Left colon (tissue), 2 donors: ENCODE data around the gene ZDHHC4. TPM values are rescaled to one million over a fixed set of nuclear protein-coding genes. Genes with fewer than 3 reads are reported as not detected.
A peak's percentile ranks its signal among the peaks of the same experiment; 100 is the strongest.

Experiments
- ATAC-seq: fragments of 200-7000 bp; cut with Tn5 transposase; one replicate; pipeline ENCODE4 v1.9.1; 2020; ENCODE audit warnings: mild to moderate bottlenecking, moderate library complexity
- DNase-seq, 2 donors: peaks; one replicate each; pipeline ENCODE4 v3.0.0-alpha.2; 2020
- intact Hi-C, 2 donors: fragments of 100-400 bp; cut with DNase I in 1 of 2; cut with micrococcal nuclease in 1 of 2; formaldehyde crosslinking; loops; one replicate each; pipeline versions ENCODE4 v1.11.2 to v1.14.0; 2022; cut with DNase I, micrococcal nuclease
- long read RNA-seq: library from polyadenylated mRNA; unstranded; transcript quantifications from one replicate; pipeline ENCODE4 v2.0.0, GENCODE V29; 2021
- total RNA-seq, 2 donors: library from RNA; stranded (reverse); fragmentation: NEBNext Ultra II Directional; extraction: Animal tissue kit (Norgen Biotek cat#: 25700); gene quantifications; one replicate each; pipeline ENCODE4 v1.2.1, GENCODE V29; 2021
- donor health status: DM: no; HTN: no; CAD: no.
- donor health status: DM: yes; HTN: yes; CAD: no.

ZDHHC4 gene
- 10 to 100 TPM; 37.6 to 51.1 TPM for total RNA-seq
- long read RNA-seq, transcript ZDHHC4-201 (8 exons, 1,259 nt): major isoform, 7 of 18 reads
- long read RNA-seq, partial matches to known transcripts: 4 of 18 reads
- long read RNA-seq, other reads (novel, unspliced or antisense): 0 of 18 reads

DNA sequence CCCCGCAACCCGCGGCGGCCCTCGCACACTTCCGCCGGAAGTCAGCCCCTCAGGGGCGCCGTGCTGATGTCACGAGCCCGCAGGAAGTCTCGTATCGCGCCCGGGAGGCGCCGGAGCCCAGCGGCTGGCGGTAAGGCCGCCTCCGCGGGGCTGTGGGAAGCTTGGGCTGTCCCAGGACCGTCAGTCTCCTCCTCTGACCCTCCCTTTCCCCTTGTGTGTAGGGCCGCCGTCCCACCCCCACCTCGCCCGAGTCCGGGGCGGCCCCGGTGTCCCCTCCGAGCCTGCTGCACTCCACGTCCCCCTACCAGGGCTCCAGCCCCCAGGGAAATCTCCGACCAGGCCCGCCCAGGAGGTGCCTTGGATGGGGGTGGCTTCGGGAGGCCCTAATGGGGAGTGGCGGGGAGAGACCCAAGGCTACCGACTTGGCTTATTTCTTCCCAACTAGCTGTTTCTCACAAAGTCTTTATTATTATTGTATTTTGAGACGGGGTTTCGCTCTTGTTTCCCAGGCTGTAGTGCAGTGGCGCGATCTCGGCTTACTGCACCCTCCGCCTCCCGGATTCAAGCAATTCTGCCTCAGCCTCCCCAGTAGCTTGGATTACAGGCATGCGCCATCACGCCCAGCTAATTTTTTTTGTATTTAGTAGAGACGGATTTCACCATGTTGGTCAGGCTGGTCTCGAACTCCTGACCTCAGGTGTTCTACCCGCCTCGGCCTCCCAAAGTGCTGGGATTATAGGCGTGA lies at the start of gene ZDHHC4:
Gene ZDHHC4, plus strand, starts transcription at position 86 of the 745 bp plus-strand sequence. CDS start 3,108 bp downstream, outside the sequence.
- ATAC-seq: peak; percentile 99
- intact Hi-C loops: no loop called here
- peak; percentile 88 to 92 for DNase-seq

DNA sequence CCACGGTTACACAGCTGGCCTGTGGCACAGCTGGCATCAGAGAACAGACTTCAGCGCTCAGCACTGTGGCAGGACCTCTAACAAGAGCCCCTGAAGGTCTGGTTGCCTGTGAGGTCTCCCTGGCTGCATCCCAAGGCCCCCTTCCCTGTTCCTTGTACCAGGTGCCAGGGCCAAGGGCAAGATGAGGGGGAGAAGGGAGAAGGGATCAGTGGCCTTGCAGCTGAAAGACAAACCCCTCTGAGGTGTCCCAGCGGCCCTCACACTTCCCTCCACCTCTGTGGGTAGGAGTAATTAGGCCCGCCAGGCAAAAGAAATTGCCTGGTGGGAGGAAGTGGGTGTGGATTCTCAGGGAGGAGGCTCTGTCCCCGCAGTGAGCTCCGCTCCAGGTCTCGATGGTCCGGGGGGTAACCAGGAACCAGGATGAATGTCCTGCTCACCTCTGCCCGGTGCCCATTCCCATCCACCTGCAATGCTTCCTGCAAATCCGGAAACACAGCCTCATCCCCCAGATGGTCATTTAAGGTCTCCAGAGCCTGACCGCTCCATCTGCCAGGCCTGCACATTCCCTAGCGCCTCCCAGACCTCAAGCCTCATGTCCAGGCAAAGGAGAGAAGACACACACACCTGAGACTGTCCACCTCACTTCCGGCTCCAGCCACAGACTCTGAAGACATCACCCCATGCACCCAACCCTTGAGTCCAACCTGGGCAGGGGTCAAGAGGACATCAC lies 48.7 kb upstream of the ZDHHC4 start:
- intact Hi-C loops: no loop called here
- DNase-seq: no peak
- ATAC-seq: no peak

DNA sequence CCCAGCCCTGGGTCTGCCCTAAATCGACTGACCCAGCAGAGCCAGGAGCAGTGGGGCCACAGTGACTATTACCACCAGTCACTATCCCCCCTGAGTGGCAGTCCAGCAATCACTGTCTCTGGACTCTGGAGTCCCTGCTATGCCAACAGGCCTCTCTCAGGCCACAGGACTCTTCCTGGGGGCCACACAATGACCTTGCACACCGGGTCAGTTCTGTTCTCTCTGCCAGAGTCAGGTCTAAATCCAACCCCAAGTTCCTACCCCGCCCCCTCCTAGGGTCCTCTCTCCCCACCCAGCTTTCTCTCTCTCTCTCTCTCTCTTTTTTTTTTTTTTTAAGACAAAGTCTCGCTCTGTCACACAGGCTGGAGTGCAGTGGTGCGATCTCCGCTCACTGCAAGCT lies 47.6 kb upstream of the ZDHHC4 start:
- ATAC-seq (no peak), DNase-seq (no peak)
- intact Hi-C loops: no loop called here

DNA sequence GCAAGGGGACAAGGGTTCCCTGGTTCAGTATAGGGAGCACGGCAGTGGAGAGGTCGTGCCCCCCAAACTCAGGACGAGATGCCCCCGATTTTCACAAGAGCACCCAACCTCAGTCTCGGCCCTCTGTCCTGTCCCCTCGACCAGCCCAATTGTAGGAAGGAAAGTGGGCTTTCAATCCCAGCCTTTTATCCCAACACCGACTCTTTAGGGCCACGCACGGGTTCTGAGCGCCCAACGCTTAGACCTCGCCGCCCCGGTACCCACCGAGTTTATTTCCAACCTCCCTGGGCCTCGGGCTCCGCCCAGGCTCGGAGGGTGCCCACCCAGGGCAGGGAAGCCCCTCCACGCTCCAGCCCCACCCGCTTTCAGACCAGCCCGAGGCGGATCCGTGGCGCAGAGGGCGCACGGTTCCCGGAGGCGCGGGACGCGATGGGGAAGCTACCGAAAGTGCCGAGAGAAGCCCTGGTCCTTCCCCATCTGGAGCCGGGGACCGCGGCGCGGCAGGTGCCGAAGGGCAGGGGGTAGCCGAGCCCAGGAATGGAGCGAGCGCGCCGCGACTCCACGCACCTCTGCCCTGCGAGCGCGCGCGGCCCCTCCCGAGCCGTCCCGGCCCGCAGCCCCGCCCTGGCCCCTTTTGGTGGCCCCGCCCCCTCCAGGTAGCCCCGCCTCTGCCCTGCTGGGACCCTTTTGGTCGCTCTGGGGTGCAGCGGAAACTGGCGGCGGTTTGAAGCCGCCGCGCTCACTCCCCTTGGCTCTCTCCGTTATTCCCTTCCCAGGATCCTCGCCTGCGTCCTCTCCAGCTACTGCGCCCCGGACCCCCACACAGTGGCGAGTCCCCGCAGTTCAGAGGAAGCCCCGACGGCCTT lies 46.4 kb upstream of the ZDHHC4 start:
- intact Hi-C loops: no loop called here
- ATAC-seq (peak; percentile 53), DNase-seq (peak in 1 of 2 donors; percentile 61)

DNA sequence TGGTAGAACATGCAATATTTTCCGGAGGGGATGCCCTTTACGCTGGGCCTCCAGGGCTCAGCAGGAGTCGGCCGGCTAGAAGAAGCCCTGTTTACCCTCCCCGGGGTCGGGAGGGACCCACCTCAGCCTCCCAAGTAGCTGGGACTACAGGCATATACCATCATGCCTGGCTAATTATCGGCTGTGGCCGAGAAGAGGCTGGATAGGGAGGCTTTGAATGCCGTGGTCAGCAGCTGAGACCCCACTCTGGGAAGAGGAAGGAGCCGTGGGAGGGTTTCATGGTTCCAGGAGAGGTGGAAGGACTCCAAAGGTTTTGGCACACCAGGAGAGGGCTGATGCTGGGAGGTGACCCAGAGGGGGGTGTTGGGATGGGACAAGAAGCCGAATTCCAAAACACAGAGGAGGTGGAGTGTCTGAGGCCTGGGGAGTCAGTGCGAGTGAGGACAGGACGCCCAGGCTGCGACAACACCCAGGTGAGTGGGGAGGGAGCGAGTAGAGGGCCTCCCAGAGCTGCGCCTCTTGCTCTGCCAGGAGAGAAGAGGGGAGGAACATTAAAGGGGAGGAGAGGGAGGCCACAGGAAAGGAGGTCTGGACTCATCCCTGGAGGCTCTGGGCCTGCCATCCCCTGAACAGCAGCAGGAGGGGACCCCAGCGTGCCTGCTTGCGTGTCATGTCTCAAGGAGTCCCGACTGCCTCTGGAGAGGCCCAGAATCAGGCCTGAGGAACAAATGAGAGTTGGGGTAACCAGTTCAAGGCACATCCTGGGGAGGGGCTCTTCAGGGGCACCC lies 45.6 kb upstream of the ZDHHC4 start:
- intact Hi-C loops: no loop called here
- ATAC-seq: no peak
- no peak for DNase-seq

DNA sequence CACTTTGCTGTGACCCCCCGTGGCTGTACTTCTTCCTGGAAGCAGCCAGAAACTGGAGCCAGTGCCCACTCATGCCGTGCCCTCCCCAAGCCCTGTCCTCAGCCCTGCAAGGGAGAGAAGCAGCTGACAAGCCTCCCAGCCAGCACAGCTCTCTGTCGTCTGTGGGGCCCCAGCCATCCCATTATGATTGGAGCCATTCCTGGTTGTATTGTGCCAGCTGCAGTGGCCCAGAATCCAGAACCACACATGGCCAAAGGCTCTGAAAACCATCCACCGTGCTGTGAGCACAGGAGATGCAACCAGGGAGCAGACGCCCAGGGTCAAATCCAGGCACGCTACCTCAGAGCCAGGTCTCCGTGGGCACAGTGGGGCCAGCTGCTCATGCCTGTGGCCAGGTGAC lies 44.7 kb upstream of the ZDHHC4 start:
- ATAC-seq (no peak), DNase-seq (no peak)
- intact Hi-C loops: no loop called here

DNA sequence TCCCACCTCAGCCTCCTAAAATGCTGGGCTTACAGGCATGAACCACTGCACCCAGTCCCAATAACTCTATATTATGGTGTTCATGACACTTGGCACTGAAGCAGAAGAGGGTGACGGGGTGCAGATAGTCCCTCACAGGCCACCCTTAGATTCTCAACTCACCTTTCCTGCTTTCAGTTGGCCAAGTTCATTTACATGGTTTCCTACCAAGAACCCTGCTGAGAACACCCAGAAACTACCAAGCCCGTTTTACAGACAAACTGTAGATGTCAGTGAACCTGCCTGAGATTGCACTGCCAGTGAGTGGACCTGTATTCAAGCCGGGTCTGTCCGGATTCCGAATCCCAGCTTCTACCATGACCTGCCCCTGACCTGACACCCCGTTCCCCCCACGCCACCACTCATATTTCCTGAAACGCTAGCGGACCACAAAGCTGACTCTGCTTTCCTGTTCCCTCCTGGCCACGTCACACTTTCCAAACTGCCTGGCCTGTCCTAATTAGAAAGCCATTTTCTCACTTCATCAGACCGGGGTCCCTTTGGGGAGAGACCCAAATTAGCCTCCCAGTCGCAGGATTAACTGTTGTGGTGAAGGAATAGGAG lies 43.3 kb upstream of the ZDHHC4 start:
- intact Hi-C loops: no loop called here
- no peak for ATAC-seq
- no peak for DNase-seq

DNA sequence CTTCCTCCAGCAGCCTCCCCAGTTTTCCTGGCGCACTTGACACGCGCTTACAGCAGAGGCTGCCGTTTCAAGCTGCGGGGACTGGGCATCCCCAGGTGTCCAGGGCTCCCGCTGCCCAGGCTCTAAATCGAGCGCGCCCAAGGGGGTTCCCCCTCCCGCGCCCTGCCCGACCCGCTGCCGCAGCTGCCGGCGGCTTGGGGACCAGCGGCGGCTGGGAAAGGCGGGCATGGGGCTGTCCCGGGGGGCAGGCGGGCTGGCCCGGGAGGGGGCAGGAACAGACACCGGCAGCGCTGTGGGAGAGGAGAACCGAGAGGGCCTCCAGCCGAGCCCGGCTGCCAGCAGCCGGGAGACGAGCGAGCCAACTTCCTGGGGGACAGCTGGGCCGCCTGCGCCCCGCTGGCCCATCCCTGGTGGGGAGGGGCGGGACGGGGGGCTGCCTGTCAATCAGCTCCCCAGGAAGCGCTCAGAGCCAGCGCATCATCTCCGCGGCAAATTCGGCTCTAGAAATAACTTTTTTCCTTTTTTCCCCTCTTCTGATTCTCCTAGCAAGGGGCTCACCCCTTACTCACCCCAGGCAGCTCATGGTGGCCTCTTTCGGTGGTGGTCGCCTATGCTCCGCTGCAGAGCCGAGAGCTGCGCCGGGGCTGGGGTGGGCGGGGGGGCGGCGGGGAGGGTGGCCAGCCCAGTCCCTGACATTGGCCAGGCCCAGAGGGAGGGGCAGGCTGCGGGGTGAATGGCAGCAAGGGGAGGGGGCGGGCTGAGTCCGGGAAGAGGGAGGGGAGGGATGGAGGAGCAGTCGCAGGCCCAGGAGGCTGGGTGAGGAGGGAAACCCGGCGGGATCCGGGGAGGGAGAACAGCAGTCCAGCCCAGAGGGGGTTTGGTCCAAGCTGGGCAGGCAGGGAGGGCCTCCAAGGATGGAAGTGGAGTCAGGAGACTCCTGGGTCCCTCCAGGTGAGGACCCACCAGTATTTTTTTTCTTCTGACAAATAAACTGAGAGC lies 40.7 kb upstream of the ZDHHC4 start:
- no peak for DNase-seq
- intact Hi-C loops: no loop called here
- no peak for ATAC-seq

DNA sequence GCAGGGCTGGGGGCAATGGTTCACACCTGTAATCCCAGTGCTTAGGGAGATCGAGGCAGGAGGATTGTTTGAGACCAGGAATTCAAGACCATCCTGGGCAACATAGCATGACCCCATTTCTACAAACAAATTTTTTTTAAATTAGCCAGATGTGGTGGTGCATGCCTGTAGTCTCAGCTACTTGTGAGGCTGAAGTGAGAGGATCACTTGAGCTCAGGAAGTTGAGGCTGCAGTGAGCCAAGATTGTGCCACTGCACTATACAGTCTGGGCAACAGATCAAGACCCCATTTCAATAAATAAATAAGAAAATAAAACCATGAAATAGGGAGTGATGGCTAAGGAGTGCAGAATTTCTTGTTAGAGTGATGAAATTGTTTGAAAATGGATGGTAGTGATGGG lies 34.9 kb upstream of the ZDHHC4 start:
- intact Hi-C loops: no loop called here

DNA sequence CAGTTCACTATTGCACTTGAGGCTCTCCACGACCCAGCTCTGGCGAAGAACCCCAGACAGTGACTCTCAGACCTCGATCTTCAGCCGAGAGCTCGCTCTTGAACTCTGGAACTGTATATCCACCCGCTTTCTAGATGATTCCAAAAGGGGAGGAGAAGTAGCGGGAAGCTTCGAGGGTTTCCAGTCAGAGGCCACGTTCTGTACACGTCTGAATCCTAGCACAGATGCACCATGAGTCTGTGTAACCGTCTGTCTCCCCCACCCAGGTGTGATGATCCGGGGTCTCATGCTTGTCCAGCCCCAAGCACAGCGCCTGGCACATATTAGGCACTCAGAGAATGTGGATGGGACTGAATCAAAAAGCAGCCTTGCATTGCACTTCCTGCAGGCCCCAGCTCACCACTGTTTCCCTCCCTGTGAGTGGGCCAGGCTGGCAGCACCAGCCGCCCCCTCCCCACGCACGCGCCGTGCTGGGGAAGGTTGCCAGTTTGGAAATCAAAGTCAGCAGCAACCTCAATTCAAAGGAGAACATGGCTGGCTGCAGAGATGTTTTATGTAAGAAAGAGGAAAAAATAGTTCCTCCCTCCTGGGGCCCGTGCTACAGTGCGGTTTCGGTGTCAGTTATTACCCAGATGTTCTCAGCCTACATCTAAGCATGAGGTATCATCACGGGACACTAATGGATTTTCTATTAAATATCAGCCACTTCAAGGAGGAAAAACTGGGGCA lies 31.7 kb upstream of the ZDHHC4 start:
- intact Hi-C loops: no loop called here
- ATAC-seq: no peak
- no peak for DNase-seq

More for the DNA sequence above, 34.9 kb upstream of the ZDHHC4 start:
- ATAC-seq (no peak), DNase-seq (no peak)

DNA sequence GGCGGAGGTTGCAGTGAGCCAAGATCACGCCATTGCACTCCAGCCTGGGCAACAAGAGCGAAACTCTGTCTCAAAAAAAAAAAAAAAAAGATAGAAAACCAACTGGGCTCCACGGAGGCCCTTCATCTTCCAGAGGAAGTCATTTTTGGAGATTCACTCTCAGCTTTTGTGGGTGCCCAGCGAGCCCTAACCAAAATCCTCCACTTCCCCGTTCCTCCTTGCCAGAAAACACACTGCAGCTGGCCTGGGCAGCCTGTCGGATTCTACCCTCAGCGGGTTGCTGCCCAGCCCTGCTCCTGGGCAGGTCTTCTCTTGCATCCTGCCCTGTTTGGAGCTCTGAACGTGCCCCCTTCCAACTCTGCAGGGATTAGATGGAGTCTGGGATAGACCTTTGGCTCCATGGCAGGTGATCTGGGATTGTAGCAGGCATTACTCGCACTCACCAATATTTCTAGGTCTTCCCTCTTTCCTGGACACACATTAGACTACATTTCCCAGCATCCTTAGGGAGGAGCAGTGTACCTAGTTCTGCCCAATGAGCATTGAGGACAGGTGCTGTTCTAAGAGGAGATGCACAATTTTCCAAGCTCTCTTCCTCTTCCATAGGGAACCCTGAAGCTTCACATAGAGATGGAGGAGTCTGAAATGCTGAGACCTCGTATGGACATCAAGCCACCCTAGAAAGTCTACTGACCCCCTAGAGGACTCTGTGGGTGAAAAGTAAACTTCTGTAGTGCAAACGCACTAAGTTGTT lies 30.6 kb upstream of the ZDHHC4 start:
- intact Hi-C loops: no loop called here
- ATAC-seq (peak; percentile 84), DNase-seq (no peak)

DNA sequence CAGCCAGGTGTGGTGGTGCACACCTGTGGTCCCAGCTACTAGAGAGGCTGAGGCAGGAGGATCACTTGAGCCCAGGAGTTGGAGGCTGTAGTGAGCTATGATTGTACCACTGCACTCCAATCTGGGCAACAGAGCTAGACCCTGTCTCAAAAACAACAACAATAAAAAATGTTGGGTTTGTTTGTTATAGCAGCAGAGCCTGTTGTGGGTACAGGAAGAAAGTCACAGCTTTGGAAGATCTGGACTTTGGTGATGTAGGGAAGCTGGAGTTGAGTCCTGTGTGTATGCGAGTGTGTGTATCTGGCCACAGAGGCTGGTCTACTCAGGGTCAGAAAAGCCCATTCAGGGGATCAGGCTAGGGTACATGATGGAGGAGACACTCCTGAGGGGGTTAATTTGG lies 29.9 kb upstream of the ZDHHC4 start:
- intact Hi-C loops: no loop called here
- ATAC-seq (no peak), DNase-seq (no peak)

DNA sequence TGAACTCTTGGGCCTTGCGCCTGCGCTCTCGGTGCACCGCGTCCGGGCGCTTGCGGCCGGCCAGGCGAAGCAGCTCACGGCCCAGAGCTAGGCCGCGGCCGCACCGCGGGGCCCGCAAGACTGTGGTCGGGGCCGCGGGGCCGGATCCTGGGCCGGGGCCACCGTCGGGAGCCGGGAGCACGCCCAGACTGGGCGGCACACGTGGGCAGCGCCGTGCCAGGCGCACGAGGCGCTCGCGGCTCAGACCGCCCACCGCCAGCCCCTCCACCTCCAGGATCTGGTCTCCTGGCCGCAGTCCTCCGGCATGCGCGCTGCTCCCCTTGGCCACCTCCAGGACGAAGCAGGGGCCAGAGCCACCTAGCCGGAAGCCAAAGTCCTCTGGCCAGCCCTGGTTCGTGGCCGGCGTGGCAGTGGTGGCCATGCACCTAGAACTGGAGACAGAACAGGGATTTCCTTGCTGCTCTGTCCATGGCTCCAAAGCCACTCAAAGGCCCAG lies 26.2 kb upstream of the ZDHHC4 start, which contains the start of gene GRID2IP:
Gene GRID2IP, minus strand, starts transcription at position 446 of the 496 bp plus-strand sequence. Its CDS starts 25 bp downstream, at position 421.
- intact Hi-C loops: no loop called here
- no peak for ATAC-seq
- no peak for DNase-seq

DNA sequence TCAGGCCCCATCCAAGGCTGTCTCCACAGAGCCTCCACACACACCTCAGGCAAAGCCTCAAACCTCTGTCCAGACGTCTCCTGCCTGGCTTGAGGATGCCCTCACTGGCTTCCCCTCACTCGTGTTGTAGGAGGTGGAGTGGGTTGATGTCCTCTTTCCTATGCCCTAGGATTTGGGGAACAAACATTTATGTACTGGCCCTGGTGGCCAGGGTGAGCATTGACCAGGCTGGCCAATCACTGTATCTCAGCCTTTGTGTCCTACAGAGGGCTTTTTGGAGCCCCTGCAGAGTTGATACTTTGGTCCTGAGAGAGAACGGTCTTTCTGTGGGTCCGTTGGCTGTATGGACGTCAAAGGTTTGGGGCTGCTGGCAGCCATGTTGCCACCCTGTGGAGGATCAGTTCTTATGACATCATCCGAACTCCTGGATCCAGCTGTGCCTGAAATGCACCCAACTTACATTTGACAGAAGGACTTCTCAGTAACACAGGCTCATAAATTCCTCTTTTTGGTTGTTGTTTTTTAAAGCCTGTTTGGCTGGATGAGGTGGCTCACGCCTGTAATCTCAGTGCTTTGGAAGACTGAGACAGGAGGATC lies 23.7 kb upstream of the ZDHHC4 start:
- intact Hi-C loops: no loop called here
- DNase-seq (no peak), ATAC-seq (no peak)

DNA sequence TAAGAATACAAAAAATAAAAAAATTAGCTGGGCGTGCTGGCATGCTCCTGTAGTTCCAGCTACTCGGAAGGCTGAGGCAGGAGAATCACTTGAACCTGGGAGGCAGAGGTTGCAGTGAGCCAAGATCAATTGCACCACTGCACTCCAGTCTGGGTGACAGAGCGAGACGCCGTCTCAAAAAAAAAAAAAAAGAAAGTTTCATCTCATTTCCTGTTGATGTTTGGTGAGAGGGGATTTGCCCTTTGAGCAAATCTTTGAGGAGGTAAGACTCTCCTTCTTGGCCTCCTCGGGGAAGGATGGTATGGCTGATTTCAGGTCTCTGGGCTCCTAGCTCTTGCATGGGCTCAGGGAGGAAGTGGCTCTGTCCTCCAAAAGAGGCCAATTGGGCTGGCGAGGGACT lies 22.4 kb upstream of the ZDHHC4 start:
- intact Hi-C loops: no loop called here
- ATAC-seq (no peak), DNase-seq (no peak)
